ENCODE data around the gene CEP131.

CEP131 gene

DNA sequence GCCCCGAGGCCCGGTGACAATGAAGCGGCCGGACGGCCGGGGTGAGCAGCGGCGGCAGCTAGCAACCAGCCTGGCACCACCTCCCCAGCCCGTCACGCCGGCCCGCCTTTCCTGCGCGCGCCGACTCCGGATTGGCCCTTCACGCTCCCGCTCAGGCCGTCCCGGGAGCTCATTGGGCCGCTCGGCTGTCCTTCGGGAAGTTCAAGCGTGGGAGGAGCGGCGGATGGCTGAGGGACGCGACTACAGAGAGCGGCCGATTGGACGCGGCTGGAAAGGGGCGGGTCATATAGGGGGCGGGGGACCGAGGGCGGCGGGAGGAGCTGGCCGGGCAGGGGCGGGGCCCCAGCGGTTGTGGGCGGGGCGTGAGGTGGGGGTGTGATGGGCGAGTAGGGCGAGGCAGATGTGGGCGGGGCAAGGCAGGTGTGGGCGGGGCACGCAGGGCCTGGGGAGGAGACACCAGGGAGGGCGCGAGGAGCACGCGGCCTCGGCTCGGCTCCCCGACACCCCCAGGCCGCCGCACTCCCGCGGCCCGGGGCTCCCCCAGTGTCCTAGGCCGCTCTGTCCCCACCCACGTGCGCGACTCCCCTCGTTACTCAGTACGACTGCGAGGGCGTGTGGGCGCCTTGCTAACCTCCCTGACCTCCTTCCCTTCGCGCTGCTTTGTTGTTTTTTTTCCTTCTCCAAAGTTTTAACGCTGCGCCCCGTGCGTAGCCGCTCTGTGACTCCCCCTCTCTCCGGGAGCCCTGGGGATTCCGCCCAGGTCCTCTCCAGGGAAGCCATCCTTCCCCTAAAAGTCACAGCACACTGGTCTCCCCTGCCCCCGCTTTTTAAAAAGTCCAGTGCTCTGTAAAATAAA lies at the start of gene CEP131:
CEP131 (minus strand) TSS at position 60 of the 856 bp plus-strand sequence. CDS start 2,909 bp downstream, outside the sequence.
- peak; percentile 100 for DNase-seq

DNA sequence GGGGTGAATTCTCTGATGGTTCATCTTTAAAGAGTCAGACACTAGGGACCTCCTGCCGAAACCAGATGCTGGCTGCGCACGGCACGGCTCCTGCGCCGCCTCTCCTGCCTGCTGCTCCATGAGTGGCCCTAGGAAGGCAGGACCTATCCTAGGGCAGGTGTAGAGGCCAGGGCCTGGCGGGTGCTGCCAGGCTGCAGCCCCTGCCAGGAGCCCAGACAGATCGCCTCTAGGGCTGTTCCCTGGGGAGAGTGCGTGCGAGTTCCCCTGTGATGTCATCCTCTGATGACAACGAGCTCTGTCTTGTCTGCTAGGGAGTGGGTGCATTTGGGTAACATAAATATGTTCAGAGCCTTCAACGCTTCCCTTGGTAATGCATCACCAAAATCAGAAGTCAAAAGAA lies 48.5 kb upstream of the CEP131 start:
- DNase-seq = no peak

DNA sequence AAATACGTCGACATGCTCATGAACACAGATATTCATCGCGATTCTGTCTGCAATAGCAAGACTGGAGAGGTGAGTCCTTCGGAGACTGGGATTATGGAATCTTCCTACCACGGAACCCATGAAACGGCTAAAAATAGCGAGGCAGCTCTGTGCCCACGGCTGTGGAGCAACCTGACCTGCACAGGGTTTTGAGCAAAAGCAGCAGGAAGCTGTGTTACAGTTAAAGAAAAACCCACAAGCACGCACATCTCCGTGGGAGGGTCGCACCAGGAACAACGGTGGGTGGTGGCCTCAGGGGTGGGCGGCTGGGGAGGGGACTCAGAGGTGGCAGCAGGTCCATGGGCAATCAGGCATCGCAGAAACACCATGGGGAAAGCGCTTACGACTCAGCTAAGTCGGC lies 47.5 kb upstream of the CEP131 start:
- no peak for DNase-seq

DNA sequence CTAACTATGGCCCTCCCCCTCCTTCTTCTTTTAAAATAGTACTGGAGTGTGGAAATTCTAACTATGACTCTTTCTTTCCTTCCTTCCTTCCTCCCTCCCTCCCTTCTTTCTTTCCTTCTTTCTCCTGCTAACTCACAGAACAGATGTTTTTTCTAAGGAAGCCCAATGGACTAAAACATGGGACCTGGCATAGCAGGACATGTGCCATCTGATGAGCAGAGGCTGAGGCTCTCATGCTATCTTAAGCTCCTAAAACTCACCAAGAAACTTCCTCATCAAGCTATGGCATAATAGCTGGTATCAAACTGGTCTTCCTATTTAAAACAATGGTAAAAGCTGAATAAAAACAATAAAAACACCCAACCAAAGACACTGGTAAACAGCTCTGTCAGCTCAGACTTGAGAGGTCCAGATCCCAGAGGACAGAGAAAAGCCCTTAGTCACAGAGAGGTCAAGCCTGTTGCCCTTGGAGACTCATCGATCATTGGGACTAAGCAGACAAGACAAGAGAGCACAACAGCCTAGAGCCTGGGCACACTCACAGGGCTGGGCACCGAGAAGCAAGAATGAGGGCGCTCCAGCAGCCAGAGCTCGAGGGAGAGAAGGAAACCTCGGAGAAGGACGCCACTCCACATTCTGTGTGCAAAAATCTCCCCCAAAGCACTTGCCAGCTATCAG lies 44.8 kb upstream of the CEP131 start:
- no peak for DNase-seq

DNA sequence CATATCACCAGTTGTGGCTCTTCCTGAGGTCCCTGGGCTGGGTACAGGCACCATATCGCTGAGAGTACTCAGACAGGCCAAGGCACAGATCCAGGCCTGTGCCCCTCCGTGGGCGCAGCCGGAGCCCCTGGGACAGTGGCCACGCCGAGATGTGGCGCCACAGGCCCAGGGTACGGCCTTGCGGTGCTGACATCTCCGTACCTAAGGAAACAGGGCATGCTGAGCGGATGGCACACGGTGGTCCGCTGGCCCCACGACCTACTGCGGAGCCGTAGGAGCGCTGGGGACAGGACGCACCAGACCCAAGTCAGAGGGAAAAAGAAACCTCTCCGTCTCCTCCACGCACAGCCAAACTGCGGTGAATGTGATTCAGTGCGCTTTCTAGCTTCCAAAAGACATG lies 42.8 kb upstream of the CEP131 start:
- no peak for DNase-seq

DNA sequence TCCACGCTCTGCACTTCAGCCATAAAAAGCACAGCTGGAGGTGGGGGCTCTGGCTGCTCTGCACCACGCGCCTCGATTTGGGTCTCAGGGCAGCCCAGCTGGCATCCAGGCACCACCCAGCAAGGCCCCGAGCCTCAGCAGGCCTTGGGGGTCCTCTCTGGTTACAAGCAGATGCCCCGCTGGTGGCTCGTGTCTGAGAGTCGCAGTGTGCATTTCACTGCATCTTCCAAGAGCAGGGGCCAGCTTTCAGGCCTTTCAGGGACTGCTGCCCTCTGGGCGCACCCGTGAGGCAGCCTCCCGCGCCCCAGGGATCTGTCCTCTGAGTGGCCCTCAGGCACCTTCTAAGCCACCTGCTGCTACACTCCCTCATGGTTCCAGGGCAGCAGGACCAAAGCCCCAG lies 41.9 kb upstream of the CEP131 start:
- DNase-seq = no peak

DNA sequence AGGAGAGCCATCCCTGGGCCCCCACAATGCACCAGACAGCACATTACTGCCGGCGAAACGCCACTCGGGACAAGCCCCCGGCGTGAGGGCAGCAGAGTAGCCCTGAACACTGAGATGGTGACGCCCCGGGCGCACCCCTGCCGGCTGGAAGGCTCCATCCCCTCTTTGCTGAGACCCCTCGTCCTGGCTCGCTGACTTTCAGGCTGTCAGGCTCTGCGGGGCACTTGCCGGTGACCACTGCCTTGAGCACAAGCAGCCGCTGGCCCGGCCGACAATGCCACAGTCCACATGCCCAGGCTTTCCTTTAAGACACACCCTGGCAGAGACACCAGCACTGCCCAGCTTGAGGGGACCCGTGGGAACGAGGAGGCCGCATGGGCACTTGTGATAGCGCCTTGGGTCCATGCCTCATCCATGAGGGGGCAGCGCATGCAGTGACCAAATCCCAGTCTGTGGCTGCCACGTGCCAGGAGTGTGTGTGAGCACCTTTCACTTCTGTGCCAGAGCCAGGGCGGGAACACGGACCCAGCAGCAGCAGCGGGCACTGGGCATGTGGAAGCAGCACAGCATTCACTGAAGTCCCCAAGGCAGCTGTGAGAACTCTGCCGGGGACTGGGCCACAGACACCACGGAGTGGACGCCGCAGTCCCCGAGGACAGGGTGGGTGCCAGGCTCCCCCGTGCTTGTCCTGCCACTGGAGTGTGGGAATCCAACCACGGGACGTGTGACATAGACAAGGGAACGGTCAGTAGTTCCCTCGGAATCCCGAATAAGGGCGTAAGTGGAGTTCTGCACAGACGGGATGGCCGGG lies 40.8 kb upstream of the CEP131 start:
- no peak for DNase-seq

DNA sequence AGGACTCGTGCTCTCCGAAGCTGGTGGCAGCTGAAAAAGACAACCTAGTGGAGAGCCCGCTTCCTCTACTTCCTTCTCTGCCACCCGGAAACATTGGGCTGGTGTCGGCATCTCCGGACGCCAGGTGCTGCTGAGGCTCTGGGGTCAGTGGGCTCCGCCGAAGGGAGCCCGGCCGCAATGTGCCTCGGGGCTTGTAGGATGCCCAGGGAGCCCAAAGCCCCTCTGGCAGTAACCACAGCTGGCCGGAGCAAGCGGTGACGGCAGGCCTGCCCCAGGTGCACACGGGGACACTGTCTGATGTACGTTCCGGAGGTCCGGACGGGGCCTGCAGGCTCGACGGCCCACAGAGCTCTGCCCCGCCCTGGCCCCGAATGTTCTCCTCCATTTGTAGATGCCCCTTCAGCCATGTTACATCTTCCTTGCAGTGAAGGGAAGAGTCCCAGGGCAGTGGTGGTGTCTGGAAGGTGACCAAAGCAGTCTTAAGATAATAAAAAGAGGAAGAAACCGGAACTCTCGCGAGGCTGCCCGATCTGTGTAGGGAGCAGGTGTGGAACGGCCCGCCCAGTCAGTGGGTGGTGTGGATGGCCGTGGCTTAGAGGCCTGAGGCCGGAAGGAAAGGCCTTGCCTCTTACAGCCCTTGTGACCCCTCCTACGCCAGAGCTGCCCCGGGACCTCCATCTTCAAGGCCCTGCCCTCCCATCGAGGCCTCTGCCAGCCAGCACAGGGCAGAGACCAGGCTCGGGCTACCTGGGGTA lies 39.0 kb upstream of the CEP131 start:
- DNase-seq = no peak

DNA sequence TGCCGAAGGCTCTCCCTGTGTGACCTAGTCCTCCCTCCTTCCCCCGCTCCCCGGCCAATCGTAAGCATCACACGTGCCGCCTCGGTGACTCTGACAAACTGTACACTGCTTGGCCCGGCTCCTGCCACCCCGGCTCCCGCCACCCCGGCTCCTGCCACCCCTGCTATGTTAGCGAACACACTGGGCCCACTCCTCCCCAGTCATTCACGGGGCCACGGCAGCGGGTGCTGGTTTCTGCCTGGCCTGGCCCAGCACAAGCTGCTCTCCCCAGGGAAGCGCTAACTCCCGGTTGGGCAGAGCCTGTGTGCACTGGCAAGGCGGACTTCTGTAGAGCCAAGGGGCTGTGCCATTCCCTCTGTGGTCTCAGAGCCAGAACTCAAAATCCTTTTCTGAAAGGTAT lies 38.3 kb upstream of the CEP131 start:
- no peak for DNase-seq

DNA sequence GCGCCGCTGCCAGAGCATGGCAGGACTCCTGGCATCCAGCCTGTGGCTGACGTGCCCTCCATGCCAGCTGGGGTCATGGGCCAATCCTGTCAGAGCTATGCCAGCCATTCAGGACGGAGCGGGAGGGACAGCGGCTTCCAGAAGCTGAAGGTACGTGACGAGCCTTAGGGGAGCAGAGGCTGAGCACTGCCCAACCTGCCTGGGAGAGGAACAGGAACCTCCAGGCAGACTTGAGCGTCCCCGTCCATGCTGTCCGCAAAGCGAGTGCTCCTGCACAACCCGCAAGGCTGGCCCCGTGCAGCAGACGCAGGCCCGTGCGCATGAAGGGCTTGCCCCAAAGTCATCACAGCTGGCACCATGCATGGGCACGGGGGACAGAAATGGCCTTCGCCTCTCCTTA lies 37.9 kb upstream of the CEP131 start:
- no peak for DNase-seq

DNA sequence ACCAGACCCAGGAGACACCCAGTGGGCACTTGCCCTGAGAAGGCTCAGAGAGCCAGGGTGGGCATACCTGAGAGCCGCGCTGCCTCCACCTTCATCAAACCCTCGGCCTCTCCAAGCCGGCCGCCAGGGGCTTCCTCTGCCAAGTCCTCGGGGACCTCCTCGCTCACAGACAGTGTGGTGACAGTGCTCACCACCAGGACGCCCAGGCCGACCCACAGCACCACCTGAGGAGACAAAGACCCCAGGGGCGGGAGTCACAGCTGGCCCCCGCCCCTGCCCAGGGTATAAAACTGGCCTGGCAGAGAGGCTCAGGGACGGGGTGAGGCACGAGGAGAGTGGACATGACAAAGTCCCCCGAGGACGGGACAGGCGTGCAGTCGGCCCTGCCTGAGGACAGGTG lies 37.4 kb upstream of the CEP131 start:
- DNase-seq = no peak

DNA sequence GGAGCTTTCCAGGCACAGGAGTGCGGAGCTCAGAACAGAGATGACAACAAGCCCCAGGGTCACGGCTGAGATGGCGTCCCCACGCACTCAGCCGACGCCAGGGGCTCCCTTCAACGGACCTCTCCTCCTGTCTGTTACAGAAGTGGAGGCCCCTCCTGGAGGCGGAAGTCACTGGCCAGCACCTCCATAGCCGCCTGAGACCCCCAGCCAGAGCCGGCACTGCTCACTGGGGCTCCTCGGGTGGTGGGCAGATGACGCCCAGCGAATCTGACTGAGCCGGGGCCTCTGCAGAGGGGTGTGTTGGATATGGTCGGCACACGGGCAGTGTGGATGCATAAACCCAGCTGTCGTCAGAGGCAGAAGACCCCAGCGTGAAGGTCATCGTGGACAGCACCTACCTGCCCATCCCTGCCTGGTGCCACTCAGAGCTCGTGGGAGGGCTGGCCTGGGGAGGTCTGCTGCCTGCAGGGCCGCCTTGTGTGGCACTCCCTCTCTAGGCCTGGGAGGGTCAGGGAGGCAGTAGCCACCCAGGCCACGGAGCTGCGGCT lies 36.4 kb upstream of the CEP131 start:
- DNase-seq = no peak

DNA sequence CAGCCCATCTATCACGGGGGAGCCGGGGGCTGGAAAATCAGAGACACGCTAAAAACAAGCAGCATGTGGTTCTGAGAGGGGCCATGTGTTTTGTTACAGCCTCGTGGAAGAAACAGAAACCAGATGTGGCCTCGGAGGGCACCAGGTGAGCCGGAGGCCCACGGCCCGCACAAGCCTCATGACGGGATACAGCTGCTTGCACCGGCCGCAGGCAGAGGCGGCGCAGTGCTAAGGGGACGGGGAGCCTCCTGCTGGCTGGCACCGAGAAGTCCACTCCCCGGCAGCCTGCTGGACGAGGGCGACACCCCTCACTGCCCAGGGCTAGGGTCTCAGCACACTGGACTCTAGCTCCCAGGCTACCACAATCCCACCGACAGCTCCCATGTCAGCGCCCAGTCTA lies 35.5 kb upstream of the CEP131 start:
- DNase-seq = no peak

DNA sequence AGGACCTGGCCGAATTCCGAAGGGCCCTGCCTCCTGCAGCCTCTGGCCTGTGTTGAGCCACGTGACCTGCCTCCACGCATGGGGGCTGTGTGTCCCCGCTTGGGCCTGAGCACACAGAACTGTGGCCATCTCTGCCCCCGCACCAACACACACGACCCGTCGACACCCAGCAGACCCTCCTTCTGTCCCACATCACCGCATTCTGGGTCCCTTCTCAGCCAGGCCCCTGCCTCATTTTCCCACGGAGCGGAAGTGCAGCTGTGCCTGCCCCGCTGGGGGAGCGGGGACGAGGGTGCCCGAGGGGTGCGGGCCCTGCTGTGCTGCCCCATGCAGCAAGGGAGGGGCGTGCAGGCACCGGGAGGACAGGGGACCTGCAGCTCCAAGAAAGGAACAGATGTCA lies 34.8 kb upstream of the CEP131 start:
- DNase-seq = no peak

DNA sequence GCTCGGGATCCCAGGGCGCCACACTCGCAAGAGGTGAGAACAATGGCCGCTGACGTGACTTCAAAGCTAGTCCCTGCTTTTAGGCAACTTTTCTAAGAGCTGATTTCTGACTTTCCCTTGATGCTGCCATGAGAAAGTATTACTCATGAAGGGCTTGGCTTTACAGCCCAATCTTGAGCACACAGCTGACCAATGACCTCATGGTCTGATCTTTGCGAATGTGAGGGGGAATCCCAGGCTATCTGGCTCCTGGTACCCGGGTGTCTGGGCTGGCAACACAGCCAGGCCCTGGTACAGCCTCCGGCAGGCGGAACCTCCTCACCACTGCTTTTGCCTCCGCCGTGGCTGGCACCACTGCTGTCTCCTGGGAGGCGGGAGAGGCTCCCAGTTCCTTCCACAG lies 33.9 kb upstream of the CEP131 start:
- DNase-seq = no peak

DNA sequence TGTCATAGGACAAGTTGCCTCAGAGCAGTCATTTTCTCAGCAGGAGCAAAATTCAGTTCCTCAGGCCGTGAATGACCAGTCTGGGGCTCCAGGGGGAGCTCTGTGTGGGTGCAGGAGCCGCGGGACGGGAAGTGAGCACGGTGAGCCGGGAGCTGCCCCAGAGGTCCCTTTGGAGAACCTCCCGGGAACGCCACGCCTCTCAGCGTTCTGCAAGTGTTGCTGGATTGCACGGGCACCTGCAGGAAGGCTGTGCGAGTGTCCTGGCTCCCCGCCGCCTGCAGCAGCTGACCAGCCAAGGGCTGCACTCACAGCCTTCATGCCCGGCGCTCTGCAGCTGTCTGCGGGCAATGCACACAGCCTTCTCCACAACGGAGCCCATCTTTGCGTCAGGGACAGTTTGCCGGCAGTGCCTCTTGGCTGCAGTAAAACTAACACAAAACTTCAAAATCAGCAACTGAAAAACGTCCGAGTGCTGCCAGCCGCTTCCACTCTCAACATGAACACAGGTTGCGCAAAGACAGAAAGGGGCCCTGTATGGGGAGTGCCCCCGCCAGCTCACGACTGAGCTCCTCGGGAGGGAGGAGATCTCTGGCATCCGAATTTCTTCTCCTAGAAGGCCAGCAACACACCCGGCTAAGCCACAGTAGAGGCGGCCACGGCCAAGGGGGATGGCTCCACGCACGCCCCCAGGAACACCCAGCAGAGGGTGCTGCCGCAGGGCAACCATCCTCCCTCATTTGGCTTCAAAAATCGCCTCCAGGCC lies 32.4 kb upstream of the CEP131 start:
- DNase-seq = no peak

DNA sequence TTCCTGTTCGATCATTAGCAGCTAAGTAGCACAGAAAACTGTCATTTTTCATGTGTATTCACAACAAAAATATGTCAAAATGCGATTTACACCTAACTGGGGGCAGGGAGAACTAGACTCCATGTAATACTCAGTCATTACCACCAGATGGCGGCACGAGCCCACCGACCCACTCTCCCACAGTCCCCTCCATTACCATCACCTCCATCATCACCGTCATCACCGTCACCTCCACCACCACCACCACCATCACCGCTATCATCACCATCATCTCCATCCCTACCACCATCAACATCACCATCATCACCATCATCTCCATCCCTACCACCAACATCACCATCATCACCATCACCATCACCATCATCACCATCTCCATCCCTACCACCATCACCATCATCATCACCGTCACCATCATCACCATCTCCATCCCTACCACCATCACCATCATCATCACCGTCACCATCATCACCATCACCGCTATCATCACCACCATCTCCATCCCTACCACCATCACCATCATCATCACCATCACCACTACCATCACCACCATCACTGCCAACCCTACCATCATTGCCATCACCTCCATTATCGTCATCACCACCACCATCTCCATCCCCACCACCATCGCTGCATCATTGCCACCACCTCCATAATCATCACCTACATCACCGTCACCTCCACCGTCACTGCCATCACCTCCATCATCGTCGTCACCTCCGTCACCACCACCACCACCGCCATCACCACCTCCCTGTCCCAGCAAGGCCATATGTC lies 30.8 kb upstream of the CEP131 start:
- peak; percentile 78 for DNase-seq

DNA sequence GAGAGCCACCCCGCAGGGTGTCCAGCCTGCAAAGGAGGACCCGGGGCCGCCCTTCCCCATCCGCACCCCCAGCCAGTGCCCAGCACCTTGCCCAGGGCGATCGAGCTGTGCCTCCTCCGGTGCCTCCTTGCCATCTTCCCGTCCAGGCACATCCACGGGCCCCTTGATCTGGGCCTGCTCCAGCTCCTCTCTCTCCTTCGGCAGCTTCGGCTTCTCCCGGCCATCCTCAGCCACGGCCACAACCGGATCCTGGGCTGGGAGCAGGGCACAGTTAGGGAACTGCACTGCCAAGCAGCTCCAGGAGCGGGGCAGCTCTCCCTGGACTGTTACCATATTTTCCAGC lies 30.2 kb upstream of the CEP131 start:
- no peak for DNase-seq

DNA sequence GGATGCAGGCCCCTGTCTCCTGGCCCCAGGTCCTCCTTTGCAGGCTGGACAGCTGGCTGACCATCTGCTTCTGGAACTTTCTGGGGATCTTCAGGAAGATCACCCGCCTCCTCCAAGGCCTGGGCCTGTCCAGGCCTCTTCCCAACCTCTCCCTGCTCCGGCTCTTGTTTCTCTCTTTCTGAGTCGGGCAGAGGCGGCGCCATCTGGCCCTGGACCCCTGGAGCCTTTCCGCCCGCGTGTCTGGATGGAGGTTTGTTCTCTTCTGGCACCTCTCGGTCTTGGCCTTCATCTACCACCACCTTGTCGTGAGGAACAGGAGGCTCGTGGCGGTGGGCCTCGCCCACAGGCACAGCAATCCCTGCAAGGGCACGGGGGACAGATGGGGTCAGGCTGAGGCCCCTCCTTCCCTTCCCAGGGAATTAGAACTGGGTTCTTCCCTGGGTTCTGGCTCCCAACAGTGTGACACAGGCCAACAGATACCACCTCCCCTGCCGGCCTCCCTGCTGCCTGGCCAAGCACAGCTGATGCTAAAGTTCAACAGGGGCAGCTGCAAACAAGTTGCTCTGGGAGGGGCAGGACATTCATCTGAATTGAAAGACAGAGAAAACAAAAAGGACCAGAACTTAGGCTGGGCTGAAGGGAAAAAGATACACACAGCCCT lies 29.7 kb upstream of the CEP131 start:
- DNase-seq = no peak

DNA sequence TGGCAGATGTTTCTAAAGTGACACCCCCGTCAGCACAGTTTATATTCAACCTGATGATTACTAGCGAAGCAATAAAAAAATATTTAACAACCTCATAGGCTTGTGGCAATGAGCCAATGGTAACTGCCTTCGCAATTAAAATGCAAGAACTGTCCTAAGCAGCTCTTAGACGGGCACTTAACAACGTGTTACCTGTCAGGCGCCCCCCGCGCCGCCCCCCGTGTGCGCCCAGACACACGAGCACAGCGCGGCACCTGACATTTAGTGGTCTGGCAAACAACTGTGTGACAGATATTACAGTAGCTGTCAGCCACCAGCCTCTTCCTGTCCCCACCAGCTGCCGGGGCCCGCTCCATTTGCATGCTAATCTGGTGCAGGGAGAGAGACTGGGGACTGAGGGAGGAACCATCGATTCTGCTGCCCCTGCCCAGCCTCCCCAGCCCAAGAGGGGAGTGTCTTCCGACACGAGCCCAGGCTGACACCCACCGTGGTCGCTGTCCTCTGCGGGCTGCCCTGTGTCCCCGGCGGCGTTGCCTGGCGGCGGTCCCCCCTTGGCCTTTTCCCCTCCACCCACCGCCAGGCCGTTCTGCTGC lies 29.0 kb upstream of the CEP131 start:
- no peak for DNase-seq

Data from activated CD8-positive, alpha-beta memory T cell treated with anti-CD3 and anti-CD28 coated beads, Interleukin-2, amount 50 U/mL, for 48 hours (primary cell).